Caco-2 (cell line): ENCODE measurements around the gene DSCAML1. TPM values are rescaled to one million over a fixed set of nuclear protein-coding genes. Genes with fewer than 3 reads are reported as not detected.
A peak's percentile ranks its signal among the peaks of the same experiment; 100 is the strongest.

ENCODE experiments used
- BruUV-seq: library from RNA; stranded (reverse); fragments of 400-500 nt; replicated peaks from 2 replicates; lab custom pipeline; 2021; lab: Mats Ljungman, UMichigan
- CTCF ChIA-PET: fragments of 300-600 bp; sonication (Branson Sonifier 250); formaldehyde crosslinking; loops from one replicate; lab custom pipeline; 2022; ENCODE audit warnings: antibody characterized with exemption; lab: Charles Lee
- POLR2A ChIA-PET: fragments of 300-600 bp; sonication (Branson Sonifier 250); formaldehyde crosslinking; loops from one replicate; lab custom pipeline; 2022; ENCODE audit warnings: antibody characterized with exemption; lab: Charles Lee
- DNase-seq, 2 experiments: peaks; one replicate each; pipeline versions ENCODE4 v3.0.0 to v3.0.0-alpha.2; 2020 to 2022
- H3K27me3 ChIP-seq: replicated peaks from 2 replicates; pipeline ENCODE4 v1.6.0; 2011; ENCODE audit warnings: low read length; ENCODE audit not compliant: control insufficient read depth, insufficient read depth
- H3K36me3 ChIP-seq: 2 replicates; pipeline ENCODE4 v1.5.1; 2011; ENCODE audit warnings: low read length; ENCODE audit not compliant: control insufficient read depth, insufficient read depth
- H3K4me1 ChIP-seq: fragments of 250-450 bp; sonication (Bioruptor Pico); 2 replicates; pipeline ENCODE4 v1.5.1; 2020; ENCODE audit warnings: mild to moderate bottlenecking
- H3K4me3 ChIP-seq: 2 replicates; pipeline ENCODE4 v1.5.1; 2011; ENCODE audit warnings: low read depth, mild to moderate bottlenecking, control low read depth, low read length
- H3K9me3 ChIP-seq: fragments of 250-450 bp; sonication (Bioruptor Pico); 2 replicates; pipeline ENCODE4 v1.5.1; 2020; ENCODE audit warnings: mild to moderate bottlenecking, moderate library complexity
- H3K27ac Mint-ChIP-seq: one replicate; pipeline ENCODE4 v1.8.0; 2022; ENCODE audit warnings: mixed read lengths; ENCODE audit not compliant: unreplicated experiment
- H3K27me3 Mint-ChIP-seq: one replicate; pipeline ENCODE4 v1.8.0; 2022; ENCODE audit warnings: mixed read lengths; ENCODE audit not compliant: insufficient read depth, unreplicated experiment
- H3K36me3 Mint-ChIP-seq: one replicate; pipeline ENCODE4 v1.8.0; 2022; ENCODE audit warnings: mild to moderate bottlenecking, mixed read lengths; ENCODE audit not compliant: insufficient read depth, unreplicated experiment
- H3K4me1 Mint-ChIP-seq: one replicate; pipeline ENCODE4 v1.8.0; 2022; ENCODE audit warnings: low read depth, mixed read lengths; ENCODE audit not compliant: unreplicated experiment
- H3K4me3 Mint-ChIP-seq: one replicate; pipeline ENCODE4 v1.8.0; 2022; ENCODE audit warnings: mild to moderate bottlenecking, moderate library complexity, mixed read lengths; ENCODE audit not compliant: unreplicated experiment
- H3K9me3 Mint-ChIP-seq: one replicate; pipeline ENCODE4 v1.8.0; 2022; ENCODE audit warnings: mixed read lengths; ENCODE audit not compliant: unreplicated experiment
- CTCF ChIP-seq, 2 experiments: fragments of 200-600 bp in 1 of 2; IDR thresholded peaks; 1 replicate in 1 of 2; 2 replicates in 1 of 2; pipeline versions ENCODE4 v1.5.1 to v1.8.0; 2011 to 2022; ENCODE audit warnings: antibody characterized with exemption in 1 of 2, control low read depth in 1 of 2, inconsistent platforms in 1 of 2, low read depth in 1 of 2, low read length in 1 of 2, mild to moderate bottlenecking in 1 of 2, moderate library complexity in 1 of 2; ENCODE audit not compliant: insufficient read depth in 1 of 2, severe bottlenecking in 1 of 2, unreplicated experiment in 1 of 2
- intact Hi-C: fragments of 100-400 bp; cut with micrococcal nuclease; formaldehyde crosslinking; loops from one replicate; pipeline ENCODE4 v1.10.0; 2022; ENCODE audit not compliant: unreplicated experiment
- total RNA-seq: library from RNA; stranded (reverse); gene quantifications from 2 replicates; pipeline ENCODE4 v1.2.3, GENCODE V29; 2022

Gene DSCAML1
- total RNA-seq, 1 experiment from 2014 or later = not detected

GRCh38 chr11:117837791-117838190, 40.8 kb upstream of the DSCAML1 start:
- no peak overlapping the region for H3K4me3 Mint-ChIP-seq
- no peak for TF ChIP-seq CTCF (IDR thresholded peaks at IDR 0.05; ENCODE audit: insufficient read depth in 1 of 2, low read depth in 1 of 2, low read length in 1 of 2, severe bottlenecking in 1 of 2, unreplicated experiment in 1 of 2)
- CTCF ChIA-PET = interaction anchor here (1.0 kb wide), 2 partner anchors 29 to 109 kb away, joined by 3 to 4 read pairs; no protein-coding TSS in a partner anchor
- H3K4me3 ChIP-seq = no peak overlapping the region
- H3K36me3 ChIP-seq = no peaks in the 10 kb centered on the region
- BruUV-seq = no TSS peak
- POLR2A ChIA-PET = no interaction called here
- H3K9me3 Mint-ChIP-seq = no peaks in the 10 kb centered on the region
- H3K27ac Mint-ChIP-seq = peak overlapping the region; percentile 19
- no peaks in the 10 kb centered on the region for H3K27me3 ChIP-seq
- peaks cover 5% of the 10 kb centered on the region for H3K36me3 Mint-ChIP-seq
- H3K9me3 ChIP-seq = no peaks in the 10 kb centered on the region
- H3K4me1 Mint-ChIP-seq = peaks cover 23% of the 10 kb centered on the region
- DNase-seq = no peak
- intact Hi-C loops = no loop called here
- peaks cover 14% of the 10 kb centered on the region for H3K4me1 ChIP-seq
- H3K27me3 Mint-ChIP-seq = peaks cover 4% of the 10 kb centered on the region

DNA sequence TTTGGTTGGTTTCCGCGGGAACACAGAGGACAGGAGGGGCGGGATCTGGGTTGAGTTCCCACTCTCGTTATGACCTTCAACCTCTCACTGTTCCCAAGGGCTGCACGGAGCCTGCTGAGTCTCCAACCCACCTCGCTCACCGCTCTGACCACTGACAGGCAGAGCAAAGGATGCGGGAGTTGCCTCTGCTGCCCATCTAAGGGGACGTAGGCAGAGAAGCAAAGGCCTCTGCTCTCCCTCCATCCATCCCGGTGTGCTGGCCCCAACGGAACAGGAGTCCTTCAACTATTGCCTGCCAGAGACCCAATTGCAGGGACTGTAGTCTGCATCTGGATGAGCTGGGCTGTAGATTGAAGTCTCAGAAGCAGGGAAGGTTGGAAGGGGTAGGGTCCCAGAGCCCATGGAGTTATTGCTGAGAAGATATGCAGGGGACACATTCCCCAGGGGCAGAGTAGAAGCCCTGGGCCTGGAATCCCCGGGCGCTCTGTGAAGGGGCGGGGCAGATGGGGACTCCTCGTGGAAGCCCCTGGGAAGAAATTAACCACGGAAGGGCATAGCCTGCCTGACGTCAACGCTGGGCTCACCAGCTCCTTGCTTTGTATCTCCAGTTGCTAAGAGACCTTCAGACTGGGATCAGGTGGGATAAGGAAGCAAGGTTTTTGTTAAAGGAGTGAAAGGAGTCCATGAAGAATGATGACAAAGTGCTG, 40.2 kb upstream of the DSCAML1 start:
- no peak for TF ChIP-seq CTCF (IDR thresholded peaks at IDR 0.05; ENCODE audit: insufficient read depth in 1 of 2, low read depth in 1 of 2, low read length in 1 of 2, severe bottlenecking in 1 of 2, unreplicated experiment in 1 of 2)
- no peaks in the 10 kb centered on the region for H3K36me3 ChIP-seq
- no peak overlapping the region for H3K4me3 Mint-ChIP-seq
- peaks cover 28% of the 10 kb centered on the region for H3K4me1 Mint-ChIP-seq
- POLR2A ChIA-PET = no interaction called here
- peaks cover 4% of the 10 kb centered on the region for H3K27me3 Mint-ChIP-seq
- H3K4me1 ChIP-seq = peaks cover 14% of the 10 kb centered on the region
- no peaks in the 10 kb centered on the region for H3K9me3 ChIP-seq
- intact Hi-C loops = no loop called here
- no peaks in the 10 kb centered on the region for H3K9me3 Mint-ChIP-seq
- H3K27me3 ChIP-seq = no peaks in the 10 kb centered on the region
- DNase-seq = peak in 1 of 2 experiments; percentile 40
- peak overlapping the region; percentile 19 for H3K27ac Mint-ChIP-seq
- CTCF ChIA-PET = interaction anchor here (1.0 kb wide), 1 partner anchor 28 kb away, joined by 3 read pairs; no protein-coding TSS in a partner anchor
- H3K36me3 Mint-ChIP-seq = peaks cover 5% of the 10 kb centered on the region
- BruUV-seq = no TSS peak
- no peak overlapping the region for H3K4me3 ChIP-seq

DNA sequence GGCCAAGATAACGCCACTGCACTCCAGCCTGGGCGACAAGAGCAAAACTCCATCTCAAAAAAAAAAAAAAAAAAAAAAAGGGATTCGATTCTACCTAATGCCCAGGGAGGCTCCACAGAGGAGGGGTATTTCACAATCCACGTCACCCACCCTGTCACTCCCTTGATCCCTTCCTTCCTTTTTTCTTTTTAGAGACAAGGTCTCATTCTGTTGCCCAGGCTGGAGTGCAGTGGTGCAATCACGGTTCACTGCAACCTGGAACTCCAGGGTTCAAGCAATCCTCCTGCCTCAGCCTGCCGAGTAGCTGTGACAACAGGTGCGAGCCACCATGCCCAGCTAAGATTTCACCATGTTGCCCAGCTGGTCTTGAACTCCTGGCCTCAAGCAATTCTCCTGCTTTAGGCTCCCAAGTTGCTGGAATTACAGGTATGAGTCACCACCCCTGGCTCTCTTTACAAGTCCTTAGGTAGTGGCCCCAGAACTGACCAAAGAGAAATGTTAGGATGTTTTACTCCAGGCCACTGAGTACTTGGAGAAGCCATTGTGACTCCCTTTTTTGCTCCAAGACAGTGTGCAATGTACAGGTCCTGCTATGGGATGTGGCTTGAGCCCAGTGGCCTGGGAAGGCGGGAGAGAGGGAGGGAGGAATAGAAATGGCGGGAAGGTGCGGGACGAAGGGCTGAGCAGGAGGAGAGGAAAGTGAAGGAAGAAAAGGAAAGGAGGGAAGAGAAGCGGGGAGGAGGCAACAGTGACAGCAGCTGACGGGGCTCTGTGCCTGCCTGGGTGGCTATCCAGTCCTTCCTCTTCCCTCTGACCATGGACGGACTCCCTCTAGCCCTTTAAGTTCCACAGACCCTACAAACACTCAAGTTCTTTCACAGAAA, 39.3 kb upstream of the DSCAML1 start:
- H3K4me3 Mint-ChIP-seq = no peak overlapping the region
- peak overlapping the region; percentile 14 for H3K27ac Mint-ChIP-seq
- no peaks in the 10 kb centered on the region for H3K36me3 ChIP-seq
- H3K27me3 ChIP-seq = no peaks in the 10 kb centered on the region
- H3K4me1 ChIP-seq = peaks cover 14% of the 10 kb centered on the region
- no TSS peak for BruUV-seq
- peaks cover 4% of the 10 kb centered on the region for H3K27me3 Mint-ChIP-seq
- peaks cover 28% of the 10 kb centered on the region for H3K4me1 Mint-ChIP-seq
- CTCF ChIA-PET = no interaction called here
- DNase-seq = no peak
- POLR2A ChIA-PET = no interaction called here
- TF ChIP-seq CTCF (IDR thresholded peaks at IDR 0.05; ENCODE audit: insufficient read depth in 1 of 2, low read depth in 1 of 2, low read length in 1 of 2, severe bottlenecking in 1 of 2, unreplicated experiment in 1 of 2) = no peak
- no peaks in the 10 kb centered on the region for H3K9me3 ChIP-seq
- H3K9me3 Mint-ChIP-seq = no peaks in the 10 kb centered on the region
- H3K4me3 ChIP-seq = no peak overlapping the region
- intact Hi-C loops = no loop called here
- peaks cover 5% of the 10 kb centered on the region for H3K36me3 Mint-ChIP-seq
